ENCODE results near the gene MALRD1. TPM values are rescaled to one million over a fixed set of nuclear protein-coding genes. Genes with fewer than 3 reads are reported as not detected.

MALRD1 gene
- total RNA-seq: not detected in 2 replicates

DNA sequence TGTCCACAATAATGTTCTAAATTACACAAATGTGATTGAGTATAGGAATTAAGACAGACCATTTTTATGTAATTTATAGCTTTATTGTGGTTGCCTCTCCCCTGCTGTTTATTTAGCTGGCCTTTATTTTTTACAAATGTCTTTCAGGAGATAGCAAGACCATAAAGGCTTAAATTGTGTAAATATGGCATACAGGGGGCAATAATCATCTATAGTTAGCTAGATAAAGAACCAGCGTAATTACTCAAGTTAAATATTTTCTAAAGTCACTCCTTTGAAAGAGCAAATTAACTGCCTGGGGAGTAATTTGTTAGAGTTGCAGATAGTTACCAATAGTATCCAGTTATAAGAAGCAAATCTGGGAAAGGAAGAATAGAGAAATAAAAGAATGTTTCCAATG is at the start of gene MALRD1:
TSS of gene MALRD1 (plus strand) at position 313 of the 400 bp plus-strand sequence. CDS start 138 bp downstream, outside the sequence.
- DNase-seq (ENCODE audit: extremely low read depth, low read depth, low spot score): no peak

DNA sequence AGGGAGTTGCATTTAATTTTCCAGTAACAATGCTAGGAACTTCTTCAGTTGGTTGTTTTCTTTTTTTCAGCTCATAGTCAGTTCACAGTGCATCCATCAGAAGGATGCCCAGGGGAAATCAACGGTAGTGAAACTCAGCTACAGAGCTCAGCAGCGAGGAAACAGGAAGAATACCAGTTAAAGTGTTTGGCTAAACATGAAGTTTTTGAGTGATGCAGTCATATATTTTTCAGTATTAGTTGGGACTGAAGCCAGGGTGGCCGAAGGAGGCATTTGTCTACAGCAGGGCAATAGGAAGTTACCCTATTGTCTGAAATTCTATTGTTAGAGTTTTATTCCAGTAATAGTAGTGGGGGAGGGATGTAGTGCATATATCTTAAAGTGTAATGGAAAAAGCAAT is 45.3 kb upstream of the MALRD1 start:
- no peak for DNase-seq (ENCODE audit: extremely low read depth, low read depth, low spot score)

DNA sequence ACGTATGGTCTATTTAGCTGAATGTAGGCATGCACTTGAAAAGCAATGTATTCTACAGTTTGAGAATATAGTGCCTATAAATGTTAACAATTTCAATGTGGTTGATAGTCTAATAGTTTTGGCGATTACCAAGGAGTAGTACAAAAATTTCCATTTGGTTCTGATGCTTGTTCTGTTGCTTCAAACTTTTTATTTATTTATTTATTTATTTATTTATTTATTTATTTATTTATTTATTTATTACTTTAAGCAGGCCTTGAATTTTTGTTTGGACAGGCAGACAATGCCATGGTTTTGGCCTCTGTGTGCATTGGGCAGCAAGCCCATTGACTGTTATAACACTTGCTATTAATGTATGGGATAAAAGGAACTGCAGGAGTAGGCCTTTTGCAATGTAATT is 36.5 kb upstream of the MALRD1 start:
- no peak for DNase-seq (ENCODE audit: extremely low read depth, low read depth, low spot score)

- DNase-seq (ENCODE audit: extremely low read depth, low read depth, low spot score): no peak
Observed at GRCh38 chr10:19014034-19014433, 34.6 kb upstream of the MALRD1 start.

- no peak for DNase-seq (ENCODE audit: extremely low read depth, low read depth, low spot score)
Observed at GRCh38 chr10:19014498-19014897, 34.1 kb upstream of the MALRD1 start.

DNA sequence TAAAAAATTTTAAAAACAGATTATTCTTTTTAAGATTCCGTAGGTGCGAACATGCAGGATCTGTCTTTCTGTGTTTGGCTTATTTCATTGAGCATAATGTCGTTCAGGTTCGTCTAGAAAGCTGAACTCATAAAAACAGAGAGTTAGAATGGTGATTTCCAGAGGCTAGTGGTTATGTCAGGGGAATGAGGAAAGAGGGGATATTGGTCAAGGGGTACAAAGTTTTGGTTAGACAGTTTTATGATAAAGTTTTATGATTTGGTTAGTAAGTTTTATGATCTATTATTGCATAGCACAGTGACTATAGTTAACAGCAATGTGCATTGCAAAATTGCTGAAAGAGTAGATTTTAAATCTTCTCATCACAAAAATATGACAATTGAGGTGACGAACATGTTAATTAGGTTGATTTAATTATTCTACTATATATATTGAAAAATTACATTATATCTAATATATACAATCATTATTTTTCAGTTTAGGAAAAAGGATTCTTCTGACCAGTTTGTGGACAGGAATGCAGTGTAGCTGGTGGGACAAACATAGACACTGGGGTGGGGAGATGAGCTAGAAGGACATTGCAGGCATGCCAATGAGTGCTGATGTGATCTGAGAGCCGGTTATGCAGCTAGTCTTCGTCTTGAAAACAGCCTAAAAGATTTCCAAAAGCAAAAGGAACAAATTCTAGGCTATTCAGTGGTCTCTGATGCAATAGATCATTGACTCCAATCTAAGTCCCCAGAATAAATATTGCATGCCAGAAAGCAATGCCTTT is 31.3 kb upstream of the MALRD1 start:
- DNase-seq (ENCODE audit: extremely low read depth, low read depth, low spot score): no peak

GRCh38 chr10:19021162-19021561 is 27.4 kb upstream of the MALRD1 start:
- no peak for DNase-seq (ENCODE audit: extremely low read depth, low read depth, low spot score)

- no peak for DNase-seq (ENCODE audit: extremely low read depth, low read depth, low spot score)
Observed at GRCh38 chr10:19024611-19025010, 24.0 kb upstream of the MALRD1 start.

DNA sequence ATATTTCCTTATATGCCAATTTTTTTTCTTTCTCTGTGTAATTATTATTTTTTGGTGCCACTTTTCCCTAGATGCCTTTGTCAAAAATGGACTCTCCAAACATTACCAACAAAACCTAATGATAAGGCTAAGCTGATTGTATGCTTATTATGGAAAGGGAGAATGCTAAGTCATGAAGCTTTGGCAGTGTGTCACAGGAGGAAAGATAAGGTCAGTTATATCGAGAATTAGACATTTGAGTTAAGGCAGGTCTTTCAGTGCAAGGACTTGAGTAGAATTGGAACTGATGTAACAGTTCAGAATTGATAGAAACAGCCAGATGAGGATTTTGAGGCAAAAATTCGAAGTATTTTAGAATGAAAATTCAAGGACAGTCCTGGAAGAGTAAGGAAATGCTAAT is 16.8 kb upstream of the MALRD1 start:
- DNase-seq (ENCODE audit: extremely low read depth, low read depth, low spot score): no peak

DNA sequence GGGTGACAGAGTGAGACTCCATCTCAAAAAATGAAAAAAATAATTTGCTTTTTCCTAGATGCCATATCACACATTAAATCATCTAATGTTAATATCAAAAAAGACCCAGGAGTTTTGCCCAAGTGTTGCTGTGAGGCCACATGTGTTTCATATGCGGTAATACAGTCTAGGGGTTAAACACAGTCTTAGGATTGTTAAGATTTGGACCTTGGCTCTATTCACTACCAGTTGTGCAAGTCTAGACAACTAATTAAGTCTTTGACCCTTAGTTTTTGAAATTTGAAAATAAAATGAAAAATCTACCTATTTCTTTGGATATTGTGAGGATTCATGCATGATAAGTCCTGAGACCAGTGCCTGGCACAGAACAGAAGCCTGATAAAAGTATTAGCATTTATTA is 14.9 kb upstream of the MALRD1 start:
- no peak for DNase-seq (ENCODE audit: extremely low read depth, low read depth, low spot score)

DNA sequence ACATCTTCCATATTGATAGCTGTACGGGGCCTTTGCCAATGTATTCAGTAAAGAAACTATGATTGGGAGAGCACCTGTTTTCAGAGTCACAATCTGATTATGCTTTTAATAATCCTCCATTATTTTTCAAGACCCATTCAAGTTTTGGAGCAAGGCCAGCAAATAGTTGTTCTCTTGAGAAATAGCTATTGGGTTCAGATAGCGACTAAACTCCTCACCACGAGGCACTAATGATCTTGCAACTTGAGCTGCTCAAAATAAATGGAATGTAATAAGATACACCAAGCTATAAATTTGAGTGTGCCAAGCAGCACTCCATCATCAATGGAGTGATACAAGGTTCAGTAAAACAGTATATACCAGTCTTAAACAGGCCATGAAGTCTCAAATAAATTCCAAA is 7.4 kb upstream of the MALRD1 start:
- DNase-seq (ENCODE audit: extremely low read depth, low read depth, low spot score): no peak

DNA sequence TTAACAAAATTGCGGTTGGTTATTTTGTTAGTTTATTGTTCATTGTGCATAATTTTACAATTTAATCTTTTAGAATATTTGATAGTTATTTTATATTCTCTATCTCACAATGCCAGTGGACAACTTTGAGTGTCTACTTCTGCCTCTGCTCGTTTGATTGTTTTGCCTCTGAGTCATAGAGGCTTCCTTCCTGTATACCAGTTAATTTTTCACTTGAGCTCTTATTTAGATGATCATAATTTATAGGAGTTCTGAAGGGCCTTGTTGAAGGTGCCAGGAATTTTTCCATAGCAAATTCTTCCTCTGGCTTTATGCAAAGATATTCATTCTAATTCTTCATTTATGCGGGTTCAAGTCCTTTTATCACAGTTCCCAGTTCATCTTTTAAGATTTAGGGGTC is 5.2 kb upstream of the MALRD1 start:
- DNase-seq (ENCODE audit: extremely low read depth, low read depth, low spot score): no peak

DNA sequence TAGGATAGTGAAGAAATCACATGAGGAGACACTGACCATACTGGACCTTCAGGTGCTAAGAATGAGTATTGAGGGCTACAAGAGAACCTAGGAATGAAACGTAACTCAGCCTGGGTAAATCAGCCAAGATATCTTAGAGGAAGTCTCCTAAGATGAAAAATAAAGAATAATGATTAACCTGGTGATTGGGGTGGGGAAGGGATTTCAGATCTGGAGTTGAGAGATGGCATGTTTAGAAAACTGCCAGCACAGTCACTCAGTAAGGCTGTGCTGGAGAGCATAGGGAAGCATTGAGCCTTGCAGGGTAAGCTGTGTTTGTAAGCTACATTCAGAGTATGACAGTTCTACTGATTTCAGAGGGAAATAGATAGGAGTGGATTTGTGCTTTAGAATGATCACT is 1.9 kb upstream of the MALRD1 start:
- no peak for DNase-seq (ENCODE audit: extremely low read depth, low read depth, low spot score)

- DNase-seq (ENCODE audit: extremely low read depth, low read depth, low spot score): no peak
Observed at GRCh38 chr10:19048891-19049290, 290 bp downstream of the MALRD1 start.

DNA sequence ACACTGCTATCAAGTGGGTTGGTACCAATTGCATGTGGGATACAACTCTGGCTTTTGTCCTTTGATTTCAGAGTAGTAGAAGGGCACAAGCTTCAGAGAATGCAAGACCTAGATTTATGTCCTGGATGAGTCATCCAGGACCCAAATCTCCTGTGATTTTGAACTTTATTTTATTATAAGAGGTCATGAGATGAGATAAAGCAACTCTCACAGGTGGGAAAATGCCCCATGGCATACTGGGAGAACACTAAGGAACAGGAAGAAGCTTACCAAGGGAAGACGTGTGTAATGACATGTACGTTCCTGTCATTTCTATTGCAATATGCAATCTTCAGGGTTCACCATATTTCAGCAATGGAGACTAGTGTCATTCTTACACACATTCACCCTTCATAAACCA is 966 bp downstream of the MALRD1 start:
- DNase-seq (ENCODE audit: extremely low read depth, low read depth, low spot score): no peak

GRCh38 chr10:19054289-19054835 is 5.8 kb downstream of the MALRD1 start:
- no peak for DNase-seq (ENCODE audit: extremely low read depth, low read depth, low spot score)

DNA sequence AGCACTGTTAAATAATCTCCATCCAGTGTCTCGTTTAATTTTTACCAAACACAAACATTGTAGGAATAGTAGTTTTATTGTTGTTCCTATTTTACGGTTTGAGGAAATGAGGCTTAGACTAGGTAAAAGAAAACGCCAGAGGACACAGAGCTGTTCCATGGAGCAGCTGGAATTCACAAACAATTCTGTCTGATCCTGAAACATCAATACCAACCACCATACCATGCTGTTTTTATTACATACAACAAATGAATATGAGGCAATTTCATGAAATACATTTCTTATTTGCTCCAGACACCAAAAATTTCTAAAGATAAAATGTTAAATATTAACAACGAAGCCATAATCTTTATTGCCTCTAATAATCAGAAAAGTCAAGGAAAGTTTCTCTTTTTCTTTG is 9.4 kb downstream of the MALRD1 start:
- no peak for DNase-seq (ENCODE audit: extremely low read depth, low read depth, low spot score)

DNA sequence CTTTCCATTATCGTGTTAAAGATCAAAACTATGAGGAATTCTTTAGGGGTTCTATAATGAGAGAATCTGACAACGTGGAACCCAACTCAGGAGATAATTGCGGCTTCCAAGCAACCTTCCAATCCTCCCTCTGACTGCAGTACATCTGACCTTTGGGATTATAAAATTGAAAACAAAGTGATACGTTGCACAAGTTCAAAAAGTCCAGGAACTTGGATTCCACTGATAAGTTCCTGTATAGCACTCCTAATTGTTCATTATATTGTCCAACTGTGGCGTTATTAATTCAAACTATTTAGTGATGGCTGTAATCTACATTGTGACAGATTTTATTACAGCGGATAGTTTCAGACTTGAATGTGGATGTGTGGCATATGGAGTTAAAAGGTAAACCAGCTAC is 15.4 kb downstream of the MALRD1 start:
- no peak for DNase-seq (ENCODE audit: extremely low read depth, low read depth, low spot score)

- DNase-seq (ENCODE audit: extremely low read depth, low read depth, low spot score): no peak
Observed at GRCh38 chr10:19071946-19072345, 23.3 kb downstream of the MALRD1 start.

- DNase-seq (ENCODE audit: extremely low read depth, low read depth, low spot score): no peak
Observed at GRCh38 chr10:19077276-19077675, 28.7 kb downstream of the MALRD1 start.

GRCh38 chr10:19096501-19097073 is 48.0 kb downstream of the MALRD1 start:
- DNase-seq (ENCODE audit: extremely low read depth, low read depth, low spot score): no peak

GRCh38 chr10:19097151-19097550 is 48.5 kb downstream of the MALRD1 start:
- DNase-seq (ENCODE audit: extremely low read depth, low read depth, low spot score): no peak
